Adrenal gland (tissue), 5 donors: ENCODE measurements around the gene CCL1.

Experiments
- CTCF ChIP-seq, 6 experiments: fragments of 450-650 bp in 4 of 6; fragments of 200-600 bp in 2 of 6; sonication (generic) in 1 of 6; IDR thresholded peaks; 1 replicate in 5 of 6; 2 replicates in 1 of 6; pipeline versions ENCODE4 v1.5.1 to v1.8.0; 2016 to 2021; ENCODE audit warnings: antibody characterized with exemption in 6 of 6, mild to moderate bottlenecking in 2 of 6, moderate library complexity in 1 of 6
- POLR2A ChIP-seq, 2 donors: fragments of 450-650 bp; IDR thresholded peaks; one replicate each; pipeline ENCODE4 v1.6.1; 2017; ENCODE audit warnings: antibody characterized with exemption in 2 of 2, mild to moderate bottlenecking in 2 of 2, moderate library complexity in 1 of 2
- donor health status: DM: no; HTN: no; CAD: no.

GRCh38 chr17:34384822-34385605 is 22.0 kb upstream of the CCL1 start:
- TF ChIP-seq CTCF (IDR thresholded peaks at IDR 0.05): no peak
- no peak for TF ChIP-seq POLR2A (IDR thresholded peaks at IDR 0.05)
